ENCODE data around the gene ASIC4. TPM values are rescaled to one million over a fixed set of nuclear protein-coding genes. Genes with fewer than 3 reads are reported as not detected.
A peak's percentile ranks its signal among the peaks of the same experiment; 100 is the strongest.

The ASIC4 gene
- total and polyA plus RNA-seq, 2 of the 8 experiments (the other 6 are each of a cell fraction or from before 2014, with no cell fraction given): 0.12 to 0.22 TPM

DNA sequence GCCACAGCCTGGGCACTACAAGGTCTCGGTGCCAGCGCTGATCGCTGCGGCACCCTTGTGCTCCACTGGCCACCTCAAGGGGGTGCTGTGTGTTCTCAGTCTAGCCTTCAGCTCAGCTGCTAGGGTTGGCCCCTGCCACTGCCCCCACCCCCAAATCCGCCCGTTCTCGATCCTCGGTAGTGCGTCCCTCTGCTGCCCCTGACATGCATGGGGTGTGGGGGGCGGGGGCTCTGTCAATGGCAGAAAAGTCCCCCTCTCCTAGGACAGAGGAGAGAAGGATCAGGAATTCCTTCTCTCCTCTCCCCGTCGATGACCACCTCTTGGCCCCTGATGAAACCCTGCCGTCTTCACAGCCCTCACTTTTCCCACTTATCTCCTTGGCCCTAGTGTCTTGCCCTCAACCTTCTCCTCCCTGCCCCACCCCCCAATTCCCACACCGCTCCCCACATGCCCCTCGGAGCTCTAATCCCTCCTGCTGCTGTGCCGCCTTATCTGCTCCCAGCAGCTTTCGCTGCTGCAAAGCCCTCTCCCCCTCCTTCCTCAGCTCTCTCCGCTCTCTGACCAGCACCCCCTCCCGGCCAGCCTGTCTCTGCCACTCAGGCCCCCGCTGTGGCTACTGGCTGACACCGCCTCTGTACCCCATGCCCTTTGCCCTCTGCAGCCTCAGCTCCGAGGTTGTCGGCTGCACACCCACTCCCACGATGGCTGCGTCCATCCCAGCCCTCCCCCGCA lies 4.3 kb upstream of the ASIC4 start:
- 3% methylated on average over 21 of the region's 26 CpGs; no CpG with 5 or more reads in 1 of the 2 experiments for WGBS, 2 experiments (ENCODE audit: extremely low coverage in 1 of 2, insufficient coverage in 1 of 2, insufficient read length in 1 of 2, insufficient replicate concordance in 2 of 2, low coverage in 1 of 2, low lambda C conversion rate in 2 of 2, missing lambda C conversion rate in 1 of 2)
- peaks cover 7 to 76% (median 65%) of the 10 kb centered on the region in 4 experiments for H3K4me1 ChIP-seq (replicated peaks in 1 of 4; ENCODE audit: control insufficient read depth in 3 of 4, insufficient read depth in 4 of 4, low read length in 3 of 4)
- no peak overlapping the region for H3K4ac ChIP-seq (replicated peaks; ENCODE audit: insufficient read length, low read depth, low read length)
- no peaks in the 10 kb centered on the region for H3K9me3 ChIP-seq (ENCODE audit: insufficient read depth in 2 of 2, low read depth in 1 of 2, low read length in 1 of 2)
- H3K23me2 ChIP-seq (ENCODE audit: low read depth, low read length): peaks cover 6% of the 10 kb centered on the region
- no peak overlapping the region for H3K56ac ChIP-seq (replicated peaks; ENCODE audit: insufficient read length, low read depth, low read length)
- H3K79me1 ChIP-seq (ENCODE audit: low read depth, low read length): no peaks in the 10 kb centered on the region
- H2BK120ac ChIP-seq (replicated peaks; ENCODE audit: low read depth, low read length): no peak overlapping the region
- H2AFZ ChIP-seq (ENCODE audit: low read length): no peak overlapping the region
- H3K9ac ChIP-seq (replicated peaks in 1 of 4; ENCODE audit: extremely low read depth in 1 of 4, low read depth in 3 of 4, low read length in 3 of 4): no peak overlapping the region
- H3K27me3 ChIP-seq (replicated peaks in 1 of 4; ENCODE audit: control insufficient read depth in 3 of 4, extremely low read depth in 1 of 4, insufficient read depth in 3 of 4, low read length in 3 of 4): peaks cover 2 to 37% (median 34%) of the 10 kb centered on the region in 4 experiments
- H3K18ac ChIP-seq (ENCODE audit: extremely low read depth, low read length): peak overlapping the region; percentile 48
- H3K36me3 ChIP-seq (ENCODE audit: control insufficient read depth in 2 of 4, insufficient read depth in 4 of 4, low read length in 3 of 4): no peaks in the 10 kb centered on the region
- no peak overlapping the region for H2BK15ac ChIP-seq (ENCODE audit: low read length)
- no peaks in the 10 kb centered on the region for H3K79me2 ChIP-seq (ENCODE audit: control insufficient read depth in 1 of 2, insufficient read depth in 2 of 2, low read length in 2 of 2)
- no peak overlapping the region for H2AK5ac ChIP-seq (ENCODE audit: low read depth, low read length)
- ChIA-PET POLR2A (ENCODE audit: partially characterized antibody) (interaction anchor here (0.6 to 11.0 kb wide), 7 partner anchors 10 to 188 kb away, joined by 3 to 216 read pairs (median 4); partner anchors contain the start of gene GMPPA), CTCF (ENCODE audit: partially characterized antibody) (interaction anchor here (0.7 to 113.1 kb wide), 19 partner anchors 15 to 1608 kb away, joined by 3 to 7248 read pairs (median 4); partner anchors contain the start of genes DES, DNPEP, GMPPA and SPEG)
- peak overlapping the region; percentile 84; the same call in 1 of the 2 replicates for H2BK12ac ChIP-seq (ENCODE audit: low read depth, low read length)
- H3K14ac ChIP-seq (ENCODE audit: insufficient read length): no peak overlapping the region
- H3K27ac ChIP-seq (ENCODE audit: low read depth, low read length): no peak overlapping the region
- peak overlapping the region; percentile 40 to 97 for H3K4me2 ChIP-seq (ENCODE audit: insufficient read depth in 1 of 2, low read depth in 2 of 2, low read length in 2 of 2)
- H4K8ac ChIP-seq (ENCODE audit: extremely low read depth, insufficient read depth, low read length): no peak overlapping the region
- no peak overlapping the region for H4K5ac ChIP-seq (ENCODE audit: insufficient read length, low read depth, low read length)
- peak overlapping the region; percentile 27 to 56 (median 50); a peak in 7 of 8 replicates for H3K4me3 ChIP-seq (ENCODE audit: extremely low read depth in 1 of 4, insufficient read depth in 2 of 4, low read depth in 3 of 4, low read length in 4 of 4)
- DNase-seq (ENCODE audit: low read depth in 1 of 2, low spot score in 2 of 2) (peak in 1 of 2 experiments; percentile 91), FAIRE-seq (peak; percentile 24)
- peaks cover 0 to 2% of the 10 kb centered on the region in 2 experiments for H4K20me1 ChIP-seq (replicated peaks in 1 of 2; ENCODE audit: control insufficient read depth in 1 of 2, insufficient read depth in 2 of 2, low read length in 2 of 2)
- 0 out of 2 replicates have a peak overlapping the region, but pooled peaks have one; percentile 86 for H2BK20ac ChIP-seq (ENCODE audit: low read length)
- H4K91ac ChIP-seq (replicated peaks; ENCODE audit: insufficient read length, low read length): peak overlapping the region; percentile 87
- no peak overlapping the region for H3K23ac ChIP-seq (ENCODE audit: insufficient read length)
- peak overlapping the region; percentile 85; the same call in 1 of the 2 replicates for H2BK5ac ChIP-seq (ENCODE audit: low read depth, low read length)
- no peak for TF ChIP-seq ZNF274 (IDR thresholded peaks at IDR 0.05; ENCODE audit: borderline replicate concordance, extremely low read depth, low read length)
- no peak for TF ChIP-seq TAF7 (optimal IDR thresholded peaks at IDR 0.05; ENCODE audit: borderline replicate concordance, low read depth, low read length)
- no peak for TF ChIP-seq SAP30 (IDR thresholded peaks at IDR 0.05; ENCODE audit: insufficient read depth, insufficient replicate concordance, low read length)
- 0 out of 2 replicates have a peak, but pooled peaks have one; percentile 23 for TF ChIP-seq TEAD4 (IDR thresholded peaks at IDR 0.05; ENCODE audit: low read depth, low read length)
- no peak for TF ChIP-seq SIX5 (IDR thresholded peaks at IDR 0.05; ENCODE audit: low read depth, low read length)
- TF ChIP-seq RFX5 (IDR thresholded peaks at IDR 0.05; ENCODE audit: borderline replicate concordance, low read depth, low read length): no peak
- peak; percentile 48 for TF ChIP-seq NANOG (IDR thresholded peaks at IDR 0.05; ENCODE audit: insufficient read depth, low read depth, low read length, poor library complexity, severe bottlenecking)
- TF ChIP-seq TBP (IDR thresholded peaks at IDR 0.05; ENCODE audit: low read depth, low read length): no peak
- TF ChIP-seq POLR2A (IDR thresholded peaks at IDR 0.05; ENCODE audit: control extremely low read depth in 1 of 2, low read depth in 2 of 2, low read length in 2 of 2): no peak
- TF ChIP-seq CBX8 (IDR thresholded peaks at IDR 0.05; ENCODE audit: borderline replicate concordance, low read depth, low read length): no peak
- TF ChIP-seq CHD1 (IDR thresholded peaks at IDR 0.05; ENCODE audit: low read depth, low read length): no peak
- no peak for TF ChIP-seq SP2 (IDR thresholded peaks at IDR 0.05; ENCODE audit: low read length)
